Measurements from ENCODE around the gene MRPL19. TPM values are rescaled to one million over a fixed set of nuclear protein-coding genes. Genes with fewer than 3 reads are reported as not detected.
"Not testable (repeated sequence)": the region's sequence is repeated elsewhere in the genome, so short reads cannot be mapped to it uniquely, and the experiment has no call there.

Gene MRPL19
- total RNA-seq, 1 donor from 2014 or later, result 34.1 TPM

DNA sequence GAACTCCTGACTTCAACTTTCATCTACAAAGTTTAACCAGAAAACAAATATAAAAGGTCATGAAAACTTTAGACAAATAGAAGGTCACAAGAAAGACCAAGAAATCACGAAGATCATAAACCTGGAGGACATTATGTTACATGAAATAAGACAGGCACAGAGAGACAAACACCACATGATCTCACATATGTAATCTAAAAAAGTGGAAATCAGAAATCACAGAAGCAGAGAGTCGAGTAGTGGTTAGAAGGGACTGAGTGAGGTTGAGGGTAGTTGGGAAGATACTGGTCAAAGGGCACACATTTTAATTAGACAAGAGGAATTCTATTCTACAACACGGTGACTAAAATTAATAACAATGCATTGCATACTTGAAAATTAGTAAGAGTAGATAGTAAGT lies 62.7 kb downstream of the MRPL19 start:
- H3K27me3 ChIP-seq, result no peaks in the 10 kb centered on the region
- no peak for DNase-seq (ENCODE audit: extremely low spot score in 2 of 2)
- H3K4me1 ChIP-seq, result peaks cover 25% of the 10 kb centered on the region
- TF ChIP-seq, protein P1, sequence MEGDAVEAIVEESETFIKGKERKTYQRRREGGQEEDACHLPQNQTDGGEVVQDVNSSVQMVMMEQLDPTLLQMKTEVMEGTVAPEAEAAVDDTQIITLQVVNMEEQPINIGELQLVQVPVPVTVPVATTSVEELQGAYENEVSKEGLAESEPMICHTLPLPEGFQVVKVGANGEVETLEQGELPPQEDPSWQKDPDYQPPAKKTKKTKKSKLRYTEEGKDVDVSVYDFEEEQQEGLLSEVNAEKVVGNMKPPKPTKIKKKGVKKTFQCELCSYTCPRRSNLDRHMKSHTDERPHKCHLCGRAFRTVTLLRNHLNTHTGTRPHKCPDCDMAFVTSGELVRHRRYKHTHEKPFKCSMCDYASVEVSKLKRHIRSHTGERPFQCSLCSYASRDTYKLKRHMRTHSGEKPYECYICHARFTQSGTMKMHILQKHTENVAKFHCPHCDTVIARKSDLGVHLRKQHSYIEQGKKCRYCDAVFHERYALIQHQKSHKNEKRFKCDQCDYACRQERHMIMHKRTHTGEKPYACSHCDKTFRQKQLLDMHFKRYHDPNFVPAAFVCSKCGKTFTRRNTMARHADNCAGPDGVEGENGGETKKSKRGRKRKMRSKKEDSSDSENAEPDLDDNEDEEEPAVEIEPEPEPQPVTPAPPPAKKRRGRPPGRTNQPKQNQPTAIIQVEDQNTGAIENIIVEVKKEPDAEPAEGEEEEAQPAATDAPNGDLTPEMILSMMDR (IDR thresholded peaks at IDR 0.05), result no peak
- no peak for TF ChIP-seq POLR2A (IDR thresholded peaks at IDR 0.05)
- TF ChIP-seq POLR2AphosphoS5 (IDR thresholded peaks at IDR 0.05; ENCODE audit: insufficient read depth in 1 of 2, low read depth in 1 of 2), result no peak
- H3K9me3 ChIP-seq, result no peaks in the 10 kb centered on the region
- peaks cover 0 to 9% of the 10 kb centered on the region in 2 donors for H3K36me3 ChIP-seq
- peak overlapping the region in 1 of 2 donors; percentile 58 for H3K4me3 ChIP-seq
- intact Hi-C loops (cut with DNase I), result no loop called here
- H3K27ac ChIP-seq, result no peak overlapping the region

DNA sequence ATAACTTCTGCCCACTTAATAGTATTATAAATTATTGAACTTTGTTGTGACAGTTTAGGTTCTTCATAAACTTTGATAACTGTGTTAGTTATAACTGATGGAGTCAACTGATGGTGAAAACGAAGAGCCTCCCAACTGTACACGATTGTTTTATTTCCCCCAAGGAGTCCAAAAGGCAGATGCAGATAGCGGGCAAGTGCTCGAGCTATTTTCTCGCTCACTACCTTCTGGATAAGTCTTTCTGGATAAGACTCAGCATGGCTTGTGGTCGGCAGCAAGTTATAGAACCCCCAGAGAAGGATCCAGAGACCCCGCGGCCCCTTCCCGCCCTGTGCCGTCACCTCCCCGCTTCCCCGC lies 63.6 kb downstream of the MRPL19 start:
- intact Hi-C loops (cut with DNase I), result no loop called here
- no peaks in the 10 kb centered on the region for H3K9me3 ChIP-seq
- H3K4me3 ChIP-seq, result peak overlapping the region; percentile 58 to 87
- TF ChIP-seq POLR2AphosphoS5 (IDR thresholded peaks at IDR 0.05; ENCODE audit: insufficient read depth in 1 of 2, low read depth in 1 of 2), result no peak
- TF ChIP-seq, protein P1 (IDR thresholded peaks at IDR 0.05), result no peak
- TF ChIP-seq POLR2A (IDR thresholded peaks at IDR 0.05), result no peak
- peaks cover 25% of the 10 kb centered on the region for H3K4me1 ChIP-seq
- no peak for DNase-seq (ENCODE audit: extremely low spot score in 2 of 2)
- peaks cover 0 to under 1% of the 10 kb centered on the region in 2 donors for H3K36me3 ChIP-seq
- peak overlapping the region; percentile 90 for H3K27ac ChIP-seq
- H3K27me3 ChIP-seq, result no peaks in the 10 kb centered on the region

DNA sequence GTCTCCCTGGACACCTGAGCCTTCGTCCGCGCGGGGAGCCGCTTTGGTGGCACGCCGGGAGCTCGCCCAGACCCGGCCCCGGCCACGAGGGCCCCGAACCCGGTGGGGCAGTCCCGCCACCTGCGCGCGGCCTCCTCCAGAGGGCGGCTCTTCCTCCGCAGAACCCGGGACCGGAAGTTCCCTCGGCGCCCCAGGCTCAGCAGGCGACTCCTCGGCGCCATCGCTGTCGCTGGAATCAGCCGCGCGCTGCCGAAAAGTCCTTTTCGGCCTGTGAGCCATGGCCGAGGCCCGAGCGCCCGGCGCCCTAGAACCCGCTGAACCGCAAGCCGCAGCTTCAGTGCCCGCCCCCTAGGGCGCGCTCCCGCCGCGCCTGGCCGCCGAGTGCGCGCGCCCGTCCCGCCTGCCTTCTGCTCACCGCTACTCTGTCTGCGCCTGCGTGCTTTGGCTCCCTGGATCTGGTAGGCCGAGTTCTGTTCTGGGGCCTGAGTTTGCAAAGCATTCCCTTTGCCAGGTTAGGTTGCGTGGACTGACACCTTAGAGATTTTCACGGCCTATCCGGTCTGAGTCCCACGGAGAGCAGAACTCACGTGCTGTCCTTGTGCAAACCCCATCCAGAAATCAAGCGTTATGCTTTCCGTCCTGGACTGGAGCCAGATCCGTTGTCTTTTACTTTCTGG lies 64.1 kb downstream of the MRPL19 start, which contains the start of gene GCFC2:
GCFC2 (minus strand) TSS at position 339 of the 677 bp plus-strand sequence; CDS start at position 279, 60 bp downstream.
- H3K4me1 ChIP-seq, result peaks cover 25% of the 10 kb centered on the region
- intact Hi-C loops (cut with DNase I), result no loop called here
- H3K27ac ChIP-seq, result peak within 1 kb of the TSS; percentile 90
- no peaks in the 10 kb centered on the region for H3K27me3 ChIP-seq
- H3K4me3 ChIP-seq, result peak within 1 kb of the TSS; percentile 58 to 87
- no peaks in the 10 kb centered on the region for H3K9me3 ChIP-seq
- DNase-seq (ENCODE audit: extremely low spot score in 2 of 2), result no peak
- H3K36me3 ChIP-seq, result no peaks in the 10 kb centered on the region
- TF ChIP-seq POLR2A (IDR thresholded peaks at IDR 0.05) (no peak), POLR2AphosphoS5 (IDR thresholded peaks at IDR 0.05; ENCODE audit: insufficient read depth in 1 of 2, low read depth in 1 of 2) (peak in 1 of 2 donors; percentile 70)
- TF ChIP-seq, protein P1 (IDR thresholded peaks at IDR 0.05), result peak in 1 of 3 experiments; percentile 19

DNA sequence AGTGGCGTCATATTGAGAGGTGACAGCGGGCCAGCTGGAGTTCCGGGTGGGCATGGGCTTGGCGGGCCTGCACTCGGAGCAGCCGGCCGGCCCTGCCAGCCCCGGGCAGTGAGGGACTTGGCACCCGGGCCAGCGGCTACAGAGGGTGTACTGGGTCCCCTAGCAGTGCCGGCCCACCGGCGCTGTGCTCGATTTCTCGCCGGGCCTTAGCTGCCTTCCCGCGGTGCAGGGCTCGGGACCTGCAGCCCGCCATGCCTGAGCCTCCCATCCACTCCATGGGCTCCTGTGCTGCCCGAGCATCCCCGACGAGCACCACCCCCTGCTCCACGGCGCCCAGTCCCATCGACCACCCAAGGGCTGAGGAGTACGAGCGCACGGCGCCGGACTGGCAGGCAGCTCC lies 65.0 kb downstream of the MRPL19 start:
- H3K4me3 ChIP-seq, H3K27ac ChIP-seq, H3K36me3 ChIP-seq: not testable (repeated sequence)

DNA sequence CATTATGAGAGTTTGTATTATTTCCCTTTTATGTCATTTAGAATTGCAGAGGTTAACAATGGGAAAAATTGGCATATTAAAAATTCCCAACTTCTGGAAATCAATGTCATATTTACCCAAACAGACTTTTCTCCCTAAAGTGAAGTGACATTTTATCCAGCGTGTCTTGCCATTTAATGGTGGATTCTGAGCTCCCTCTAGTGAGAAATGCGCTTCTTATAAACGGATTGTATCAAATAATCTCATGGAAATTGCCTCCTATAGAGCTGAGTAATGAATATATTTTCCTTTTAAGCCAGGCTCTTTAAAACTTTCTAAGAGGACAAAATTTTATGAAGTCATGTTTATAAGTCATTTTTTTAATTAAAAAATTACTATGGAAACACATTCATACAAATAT lies 69.8 kb downstream of the MRPL19 start:
- no peak overlapping the region for H3K4me3 ChIP-seq
- no peaks in the 10 kb centered on the region for H3K27me3 ChIP-seq
- intact Hi-C loops (cut with DNase I), result no loop called here
- TF ChIP-seq POLR2A (IDR thresholded peaks at IDR 0.05) (no peak), POLR2AphosphoS5 (IDR thresholded peaks at IDR 0.05; ENCODE audit: insufficient read depth in 1 of 2, low read depth in 1 of 2) (no peak)
- TF ChIP-seq, protein P1 (IDR thresholded peaks at IDR 0.05), result no peak
- H3K27ac ChIP-seq, result no peak overlapping the region
- peaks cover under 1% of the 10 kb centered on the region for H3K4me1 ChIP-seq
- H3K36me3 ChIP-seq, result no peaks in the 10 kb centered on the region
- DNase-seq (ENCODE audit: extremely low spot score in 2 of 2), result no peak
- H3K9me3 ChIP-seq, result no peaks in the 10 kb centered on the region

More for the DNA sequence above, 65.0 kb downstream of the MRPL19 start:
- H3K9me3 ChIP-seq; intact Hi-C loops (cut with DNase I); H3K27me3 ChIP-seq; DNase-seq (ENCODE audit: extremely low spot score in 2 of 2): not testable (repeated sequence)
- H3K4me1 ChIP-seq, result peaks cover 25% of the 10 kb centered on the region
